Frontal cortex (tissue), 4 donors: ENCODE results near the gene CXorf38. TPM values are rescaled to one million over a fixed set of nuclear protein-coding genes. Genes with fewer than 3 reads are reported as not detected.

Source experiments
- DNase-seq, 2 donors: peaks; one replicate each; pipeline ENCODE4 v3.0.0; 2012; ENCODE audit warnings: low spot score in 2 of 2
- FAIRE-seq: peaks from 2 replicates; lab custom pipeline; 2012; peaks lifted over from hg19 to GRCh38; lab: Jason Lieb, UNC
- total RNA-seq: library from RNA; depleted of rRNA; stranded (reverse); fragments of >200 nt; gene quantifications from one replicate; pipeline ENCODE4 v1.2.3, GENCODE V29; 2014
- donor health status: control.
- donor health status: control.
- donor health status: control.

Gene CXorf38
- total RNA-seq, 1 donor from 2014 or later = 7.3 TPM

DNA sequence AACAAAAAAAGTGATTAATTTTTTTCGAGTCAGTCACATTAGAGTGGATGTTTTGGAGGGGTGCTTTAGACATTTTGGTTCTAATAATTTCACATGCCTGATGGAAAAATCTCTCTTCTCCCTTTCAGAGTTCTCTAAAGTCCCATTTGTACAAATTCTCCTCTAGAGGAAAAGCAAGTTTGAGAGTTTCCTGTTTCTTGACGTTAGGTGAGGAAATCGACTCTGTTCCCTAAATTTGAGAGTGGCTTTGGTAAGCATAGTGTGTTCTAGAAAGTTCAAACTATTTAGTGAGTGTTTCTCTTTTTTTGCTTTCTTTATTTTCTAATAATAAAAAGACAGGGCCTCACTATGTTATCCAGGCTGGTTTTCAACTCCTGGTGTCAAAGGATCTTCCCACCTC is 68.2 kb downstream of the CXorf38 start:
- DNase-seq (no peak), FAIRE-seq (no peak)

- no peak for FAIRE-seq
- DNase-seq = no peak
Observed at GRCh38 chrX:40578039-40578695, 69.2 kb downstream of the CXorf38 start.

Other genes with a start within 250 kb of the CXorf38 start
- 106 TPM for gene ATP6AP2, start 66.6 kb downstream of the CXorf38 start, total RNA-seq
- gene MPC1L, start 24.1 kb downstream of the CXorf38 start, total RNA-seq = not detected
- gene MED14, start 88.0 kb upstream of the CXorf38 start, total RNA-seq = 16.3 TPM